BE2C (cell line): ENCODE results near the gene PPFIA1.
"Not testable (repeated sequence)": the region's sequence is repeated elsewhere in the genome, so short reads cannot be mapped to it uniquely, and the experiment has no call there.

Source experiments
- DNase-seq: peaks from one replicate; pipeline ENCODE4 v3.0.0-alpha.2; 2020
- H3K27me3 ChIP-seq: fragments of 250-450 bp; sonication (Bioruptor Pico); 2 replicates; pipeline ENCODE4 v1.5.1; 2020; ENCODE audit warnings: mild to moderate bottlenecking
- H3K36me3 ChIP-seq: fragments of 250-450 bp; sonication (Bioruptor Pico); 2 replicates; pipeline ENCODE4 v1.5.1; 2020; ENCODE audit warnings: mild to moderate bottlenecking
- H3K4me1 ChIP-seq: fragments of 250-450 bp; sonication (Bioruptor Pico); 2 replicates; pipeline ENCODE4 v1.5.1; 2020
- H3K4me3 ChIP-seq: 2 replicates; pipeline ENCODE4 v1.5.1; 2011; ENCODE audit warnings: low read depth, low read length
- H3K9me3 ChIP-seq: fragments of 250-450 bp; sonication (Bioruptor Pico); 2 replicates; pipeline ENCODE4 v1.5.1; 2020
- TF ChIP-seq, protein P1 (sequence below): IDR thresholded peaks from 2 replicates; pipeline ENCODE4 v1.5.1; 2012; ENCODE audit warnings: mild to moderate bottlenecking, low read depth, low read length

PPFIA1 gene

DNA sequence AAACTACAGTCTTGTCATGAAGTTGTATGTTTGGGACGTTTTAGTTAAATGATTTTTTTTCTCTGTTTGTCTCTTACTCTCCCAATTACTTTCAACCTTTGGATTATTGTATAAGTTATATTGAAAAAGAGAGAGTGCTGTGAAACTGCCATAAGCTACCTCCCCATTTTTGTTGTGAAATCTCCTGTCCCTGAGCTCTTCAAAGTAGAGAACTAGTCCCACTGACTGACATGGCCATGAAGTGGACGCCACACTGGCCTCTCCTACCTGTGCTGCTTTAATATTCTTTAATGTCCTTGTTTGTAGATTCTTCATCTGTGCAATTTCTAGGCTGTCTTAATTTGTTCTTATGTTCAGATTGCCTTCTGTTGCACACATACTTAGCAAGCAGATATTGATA lies 56.3 kb downstream of the PPFIA1 start:
- Histone ChIP-seq H3K9me3 (no peaks in the 10 kb centered on the region), H3K4me1 (no peaks in the 10 kb centered on the region), H3K4me3 (no peak overlapping the region), H3K36me3 (peaks cover 31% of the 10 kb centered on the region), H3K27me3 (no peaks in the 10 kb centered on the region)
- DNase-seq: no peak
- TF ChIP-seq, protein P1, sequence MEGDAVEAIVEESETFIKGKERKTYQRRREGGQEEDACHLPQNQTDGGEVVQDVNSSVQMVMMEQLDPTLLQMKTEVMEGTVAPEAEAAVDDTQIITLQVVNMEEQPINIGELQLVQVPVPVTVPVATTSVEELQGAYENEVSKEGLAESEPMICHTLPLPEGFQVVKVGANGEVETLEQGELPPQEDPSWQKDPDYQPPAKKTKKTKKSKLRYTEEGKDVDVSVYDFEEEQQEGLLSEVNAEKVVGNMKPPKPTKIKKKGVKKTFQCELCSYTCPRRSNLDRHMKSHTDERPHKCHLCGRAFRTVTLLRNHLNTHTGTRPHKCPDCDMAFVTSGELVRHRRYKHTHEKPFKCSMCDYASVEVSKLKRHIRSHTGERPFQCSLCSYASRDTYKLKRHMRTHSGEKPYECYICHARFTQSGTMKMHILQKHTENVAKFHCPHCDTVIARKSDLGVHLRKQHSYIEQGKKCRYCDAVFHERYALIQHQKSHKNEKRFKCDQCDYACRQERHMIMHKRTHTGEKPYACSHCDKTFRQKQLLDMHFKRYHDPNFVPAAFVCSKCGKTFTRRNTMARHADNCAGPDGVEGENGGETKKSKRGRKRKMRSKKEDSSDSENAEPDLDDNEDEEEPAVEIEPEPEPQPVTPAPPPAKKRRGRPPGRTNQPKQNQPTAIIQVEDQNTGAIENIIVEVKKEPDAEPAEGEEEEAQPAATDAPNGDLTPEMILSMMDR: no peak

DNA sequence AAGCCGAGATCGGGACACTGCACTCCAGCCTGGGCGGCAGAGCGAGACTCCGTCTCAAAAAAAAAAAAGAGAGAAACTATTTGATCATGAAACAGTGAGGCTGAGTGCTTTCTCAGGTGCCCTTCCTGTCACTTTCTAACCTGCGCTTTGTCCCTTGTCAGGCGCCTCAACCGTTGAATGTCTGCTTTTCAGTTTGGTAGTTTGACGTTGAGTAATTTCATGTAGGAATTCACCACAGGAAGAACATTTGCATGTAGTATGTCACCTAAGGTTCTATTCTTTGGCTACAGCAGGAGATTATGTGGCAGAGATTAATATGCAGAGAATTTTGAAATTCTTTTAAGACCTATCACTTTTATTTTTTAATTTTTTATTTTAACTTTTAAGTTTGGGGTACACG lies 57.2 kb downstream of the PPFIA1 start:
- DNase-seq: no peak
- H3K4me1 ChIP-seq: no peaks in the 10 kb centered on the region
- peaks cover 37% of the 10 kb centered on the region for H3K36me3 ChIP-seq
- H3K4me3 ChIP-seq: no peak overlapping the region
- TF ChIP-seq, protein P1: no peak
- no peaks in the 10 kb centered on the region for H3K27me3 ChIP-seq
- H3K9me3 ChIP-seq: no peaks in the 10 kb centered on the region

DNA sequence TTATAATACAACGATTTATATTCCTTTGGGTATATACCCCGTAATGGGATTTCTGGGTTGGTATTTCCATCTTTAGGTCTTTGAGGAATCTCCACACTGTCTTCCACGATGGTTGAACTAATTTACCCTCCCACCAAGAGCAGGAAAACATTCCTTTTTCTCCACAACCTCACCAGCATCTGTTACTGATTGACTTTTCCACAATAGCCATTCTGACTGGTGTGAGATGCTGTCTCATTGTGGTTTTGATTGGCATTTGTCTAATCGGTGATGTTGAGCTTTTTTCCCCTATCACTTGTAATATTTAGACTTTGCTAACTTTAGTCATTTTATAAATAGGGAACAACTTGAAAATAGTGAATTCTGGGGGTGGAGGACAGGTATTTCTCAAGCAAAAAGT lies 58.1 kb downstream of the PPFIA1 start:
- H3K9me3 ChIP-seq: no peaks in the 10 kb centered on the region
- no peak overlapping the region for H3K4me3 ChIP-seq
- H3K4me1 ChIP-seq: no peaks in the 10 kb centered on the region
- H3K36me3 ChIP-seq: peaks cover 45% of the 10 kb centered on the region
- TF ChIP-seq, protein P1: no peak
- DNase-seq: no peak
- H3K27me3 ChIP-seq: no peaks in the 10 kb centered on the region

DNA sequence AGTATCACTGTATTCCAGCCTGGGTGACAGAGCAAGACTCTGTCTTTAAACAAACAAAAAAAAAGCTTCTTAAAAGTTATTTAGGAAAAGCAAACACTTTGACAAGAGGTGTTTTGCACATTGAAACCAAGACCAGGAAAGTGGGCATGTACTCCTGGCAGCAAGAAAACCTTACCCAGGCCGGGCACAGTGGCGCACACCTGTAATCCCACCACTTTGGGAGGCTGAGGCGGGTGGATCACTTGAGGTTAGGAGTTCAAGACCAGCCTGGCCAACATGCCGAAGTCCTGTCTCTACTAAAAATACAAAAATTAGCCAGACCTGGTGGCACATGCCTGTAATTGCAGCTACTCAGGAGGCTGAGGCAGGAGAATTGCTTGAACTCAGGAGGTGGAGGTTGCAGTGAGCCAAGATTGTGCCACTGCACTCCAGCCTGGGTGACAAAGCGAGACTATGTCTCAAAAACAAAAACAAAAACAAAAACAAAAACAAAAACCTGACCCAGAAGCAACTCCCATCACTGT lies 60.9 kb downstream of the PPFIA1 start:
- H3K4me3 ChIP-seq, DNase-seq, H3K27me3 ChIP-seq, H3K4me1 ChIP-seq, H3K9me3 ChIP-seq: not testable (repeated sequence)
- H3K36me3 ChIP-seq: peaks cover 50% of the 10 kb centered on the region

DNA sequence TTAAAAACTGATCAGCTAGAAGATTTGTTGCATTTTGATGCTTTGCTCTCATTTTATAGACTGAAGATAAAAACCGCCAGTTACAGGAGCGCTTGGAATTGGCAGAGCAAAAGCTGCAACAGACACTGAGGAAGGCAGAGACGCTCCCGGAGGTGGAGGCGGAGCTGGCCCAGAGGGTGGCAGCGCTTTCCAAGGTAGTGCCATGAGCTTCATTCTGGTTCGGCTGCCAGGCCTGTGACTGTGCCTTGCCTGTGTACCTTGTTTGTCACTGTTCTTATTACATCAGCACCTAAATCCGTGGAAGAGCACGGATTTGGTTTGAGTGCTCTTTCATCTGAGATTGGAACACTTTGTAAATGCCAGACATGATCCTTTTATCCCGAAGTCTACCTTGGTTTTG lies 61.4 kb downstream of the PPFIA1 start:
- Histone ChIP-seq H3K9me3 (no peaks in the 10 kb centered on the region), H3K4me1 (no peaks in the 10 kb centered on the region), H3K36me3 (peaks cover 48% of the 10 kb centered on the region), H3K4me3 (no peak overlapping the region), H3K27me3 (no peaks in the 10 kb centered on the region)
- DNase-seq: no peak
- TF ChIP-seq, protein P1: no peak

DNA sequence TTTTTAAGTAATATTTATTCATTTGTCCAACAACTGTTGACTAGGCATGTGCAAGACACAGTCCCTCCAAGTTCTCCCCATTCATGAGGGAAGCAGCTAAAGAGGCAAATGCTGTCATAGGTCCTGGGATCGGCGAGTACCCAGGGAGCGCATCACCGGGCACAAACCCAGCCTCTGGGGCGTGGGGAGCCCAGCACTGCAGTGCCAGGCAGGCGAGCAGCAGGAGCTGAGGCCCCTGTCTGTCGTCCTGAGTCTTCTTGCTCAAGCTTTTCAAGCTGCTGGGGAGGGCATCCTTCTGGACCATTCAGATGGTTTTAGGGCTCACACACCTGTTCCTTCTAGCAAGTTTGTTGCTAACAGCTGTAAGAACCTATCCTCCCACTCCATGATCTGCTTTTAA lies 62.1 kb downstream of the PPFIA1 start:
- Histone ChIP-seq H3K9me3 (no peaks in the 10 kb centered on the region), H3K36me3 (peaks cover 50% of the 10 kb centered on the region), H3K27me3 (no peaks in the 10 kb centered on the region), H3K4me3 (no peak overlapping the region), H3K4me1 (no peaks in the 10 kb centered on the region)
- no peak for DNase-seq
- TF ChIP-seq, protein P1: no peak

DNA sequence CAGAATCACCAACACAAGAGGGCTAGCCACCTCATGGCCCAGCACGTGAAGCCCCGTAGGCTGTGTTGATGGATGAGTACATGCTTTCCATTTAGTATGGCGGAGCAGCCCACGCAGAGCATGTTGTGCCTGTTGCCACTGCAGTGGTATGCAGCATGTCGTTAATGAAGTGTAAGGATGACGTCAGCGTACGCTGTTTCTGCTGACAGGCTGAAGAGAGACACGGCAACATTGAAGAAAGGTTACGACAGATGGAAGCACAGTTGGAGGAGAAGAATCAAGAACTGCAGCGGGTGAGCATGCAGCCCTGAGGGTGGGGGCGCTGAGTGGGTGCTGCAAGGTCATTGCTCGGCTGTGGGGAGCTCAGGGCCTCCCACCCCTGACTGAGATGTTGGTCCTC lies 62.8 kb downstream of the PPFIA1 start:
- no peak overlapping the region for H3K4me3 ChIP-seq
- H3K9me3 ChIP-seq: no peaks in the 10 kb centered on the region
- no peak for DNase-seq
- no peaks in the 10 kb centered on the region for H3K4me1 ChIP-seq
- TF ChIP-seq, protein P1: no peak
- H3K36me3 ChIP-seq: peaks cover 52% of the 10 kb centered on the region
- H3K27me3 ChIP-seq: no peaks in the 10 kb centered on the region
